Measurements from ENCODE around the gene PRKAA2. TPM values are rescaled to one million over a fixed set of nuclear protein-coding genes. Genes with fewer than 3 reads are reported as not detected.

The PRKAA2 gene
- total and polyA plus RNA-seq, 2 donors (not counting 1 experiment from before 2014, with no cell fraction given): 3.1 to 7.1 TPM

- Histone ChIP-seq H3K27me3 (ENCODE audit: control insufficient read depth, insufficient read depth, low read length) (no peaks in the 10 kb centered on the region), H3K27ac (ENCODE audit: insufficient read depth, low read length) (no peak overlapping the region), H3K4me1 (ENCODE audit: control insufficient read depth, extremely low read depth, insufficient read depth, low read length) (no peaks in the 10 kb centered on the region), H3K36me3 (ENCODE audit: control insufficient read depth, insufficient read depth, low read length) (no peaks in the 10 kb centered on the region), H3K4me3 (replicated peaks in 1 of 4; ENCODE audit: control extremely low read depth in 1 of 4, insufficient read depth in 1 of 4, low read depth in 3 of 4, low read length in 4 of 4) (no peak overlapping the region), H2AFZ (ENCODE audit: low read length) (no peak overlapping the region), H3K4me2 (ENCODE audit: extremely low read depth, insufficient read depth, low read length) (no peak overlapping the region), H3K9me3 (ENCODE audit: control insufficient read depth, insufficient read depth, low read depth, low read length) (no peaks in the 10 kb centered on the region), H4K20me1 (ENCODE audit: control insufficient read depth, extremely low read depth, insufficient read depth, low read length) (no peaks in the 10 kb centered on the region), H3K9ac (ENCODE audit: insufficient read depth, low read length) (no peak overlapping the region), H3K79me2 (ENCODE audit: control insufficient read depth, insufficient read depth, low read length) (no peaks in the 10 kb centered on the region)
- TF ChIP-seq CTCF (conservative IDR thresholded peaks at IDR 0.05 in 1 of 2, IDR thresholded peaks at IDR 0.05 in 1 of 2; ENCODE audit: low read depth in 1 of 2, low read length in 2 of 2): no peak
- TF ChIP-seq EZH2 (IDR thresholded peaks at IDR 0.05; ENCODE audit: low read length, missing control alignments): no peak
- DNase-seq (ENCODE audit: low read depth in 2 of 2): no peak
These were observed 13.1 kb downstream of the PRKAA2 start for GRCh38 chr1:56658254-56658653.

- Histone ChIP-seq H3K27ac (ENCODE audit: insufficient read depth, low read length) (no peak overlapping the region), H3K9me3 (ENCODE audit: control insufficient read depth, insufficient read depth, low read depth, low read length) (no peaks in the 10 kb centered on the region), H2AFZ (ENCODE audit: low read length) (no peak overlapping the region), H3K36me3 (ENCODE audit: control insufficient read depth, insufficient read depth, low read length) (no peaks in the 10 kb centered on the region), H3K79me2 (ENCODE audit: control insufficient read depth, insufficient read depth, low read length) (no peaks in the 10 kb centered on the region), H3K4me3 (replicated peaks in 1 of 4; ENCODE audit: control extremely low read depth in 1 of 4, insufficient read depth in 1 of 4, low read depth in 3 of 4, low read length in 4 of 4) (no peak overlapping the region), H3K4me1 (ENCODE audit: control insufficient read depth, extremely low read depth, insufficient read depth, low read length) (no peaks in the 10 kb centered on the region), H4K20me1 (ENCODE audit: control insufficient read depth, extremely low read depth, insufficient read depth, low read length) (no peaks in the 10 kb centered on the region), H3K9ac (ENCODE audit: insufficient read depth, low read length) (no peak overlapping the region), H3K27me3 (ENCODE audit: control insufficient read depth, insufficient read depth, low read length) (no peaks in the 10 kb centered on the region), H3K4me2 (ENCODE audit: extremely low read depth, insufficient read depth, low read length) (no peak overlapping the region)
- TF ChIP-seq CTCF (conservative IDR thresholded peaks at IDR 0.05 in 1 of 2, IDR thresholded peaks at IDR 0.05 in 1 of 2; ENCODE audit: low read depth in 1 of 2, low read length in 2 of 2) (no peak), EZH2 (IDR thresholded peaks at IDR 0.05; ENCODE audit: low read length, missing control alignments) (no peak)
- DNase-seq (ENCODE audit: low read depth in 2 of 2): no peak
These were observed 15.2 kb downstream of the PRKAA2 start for GRCh38 chr1:56660293-56660692.

GRCh38 chr1:56663846-56664245 is 18.7 kb downstream of the PRKAA2 start:
- DNase-seq (ENCODE audit: low read depth in 2 of 2): no peak
- no peaks in the 10 kb centered on the region for H3K79me2 ChIP-seq (ENCODE audit: control insufficient read depth, insufficient read depth, low read length)
- no peaks in the 10 kb centered on the region for H3K27me3 ChIP-seq (ENCODE audit: control insufficient read depth, insufficient read depth, low read length)
- H3K36me3 ChIP-seq (ENCODE audit: control insufficient read depth, insufficient read depth, low read length): no peaks in the 10 kb centered on the region
- H2AFZ ChIP-seq (ENCODE audit: low read length): no peak overlapping the region
- no peak overlapping the region for H3K9ac ChIP-seq (ENCODE audit: insufficient read depth, low read length)
- TF ChIP-seq EZH2 (IDR thresholded peaks at IDR 0.05; ENCODE audit: low read length, missing control alignments) (no peak), CTCF (conservative IDR thresholded peaks at IDR 0.05 in 1 of 2, IDR thresholded peaks at IDR 0.05 in 1 of 2; ENCODE audit: low read depth in 1 of 2, low read length in 2 of 2) (no peak)
- no peak overlapping the region for H3K4me3 ChIP-seq (replicated peaks in 1 of 4; ENCODE audit: control extremely low read depth in 1 of 4, insufficient read depth in 1 of 4, low read depth in 3 of 4, low read length in 4 of 4)
- no peak overlapping the region for H3K4me2 ChIP-seq (ENCODE audit: extremely low read depth, insufficient read depth, low read length)
- H4K20me1 ChIP-seq (ENCODE audit: control insufficient read depth, extremely low read depth, insufficient read depth, low read length): no peaks in the 10 kb centered on the region
- no peaks in the 10 kb centered on the region for H3K4me1 ChIP-seq (ENCODE audit: control insufficient read depth, extremely low read depth, insufficient read depth, low read length)
- H3K27ac ChIP-seq (ENCODE audit: insufficient read depth, low read length): no peak overlapping the region
- H3K9me3 ChIP-seq (ENCODE audit: control insufficient read depth, insufficient read depth, low read depth, low read length): no peaks in the 10 kb centered on the region
